NCI-H2171 (cell line): ENCODE results near the gene CKLF.
A peak's percentile ranks its signal among the peaks of the same experiment; 100 is the strongest.
"Not testable (repeated sequence)": the region's sequence is repeated elsewhere in the genome, so short reads cannot be mapped to it uniquely, and the experiment has no call there.

Experiments used
- DNase-seq: peaks from one replicate; lab custom pipeline; 2025; lab: John Stamatoyannopoulos, UW

CKLF gene

GRCh38 chr16:66552286-66553177 is at the start of gene CKLF:
CKLF (plus strand) TSS chr16:66552576; CDS start chr16:66552716, 140 bp downstream.
- DNase-seq = peak; percentile 75

GRCh38 chr16:66503030-66503429 is 49.3 kb upstream of the CKLF start:
- no peak for DNase-seq

- DNase-seq = no peak
Measured at GRCh38 chr16:66503612-66504011, 48.8 kb upstream of the CKLF start.

GRCh38 chr16:66507731-66508239 is 44.6 kb upstream of the CKLF start:
- DNase-seq = no peak

GRCh38 chr16:66508248-66508913 is 44.0 kb upstream of the CKLF start:
- DNase-seq = no peak

GRCh38 chr16:66508914-66509496 is 43.4 kb upstream of the CKLF start:
- DNase-seq = no peak

- DNase-seq = no peak
Measured at GRCh38 chr16:66509576-66509975, 42.8 kb upstream of the CKLF start.

GRCh38 chr16:66510298-66510697 is 42.1 kb upstream of the CKLF start:
- no peak for DNase-seq

GRCh38 chr16:66510711-66511601 is 41.4 kb upstream of the CKLF start:
- no peak for DNase-seq

- DNase-seq = no peak
Measured at GRCh38 chr16:66511602-66512271, 40.6 kb upstream of the CKLF start.

GRCh38 chr16:66512272-66513110 is 39.9 kb upstream of the CKLF start:
- DNase-seq = no peak

GRCh38 chr16:66513111-66513723 is 39.2 kb upstream of the CKLF start:
- DNase-seq = no peak

- DNase-seq = not testable (repeated sequence)
Measured at GRCh38 chr16:66514391-66514790, 38.0 kb upstream of the CKLF start.

GRCh38 chr16:66514980-66515595 is 37.3 kb upstream of the CKLF start:
- DNase-seq = not testable (repeated sequence)

- no peak for DNase-seq
Measured at GRCh38 chr16:66515596-66516508, 36.5 kb upstream of the CKLF start.

- DNase-seq = no peak
Measured at GRCh38 chr16:66516509-66516807, 35.9 kb upstream of the CKLF start.

- no peak for DNase-seq
Measured at GRCh38 chr16:66516808-66517585, 35.4 kb upstream of the CKLF start.
